Measurements from ENCODE around the gene C1orf159. TPM values are rescaled to one million over a fixed set of nuclear protein-coding genes. Genes with fewer than 3 reads are reported as not detected.

Gene C1orf159
- total and polyA plus RNA-seq, 4 donors: 4.0 to 35.4 (median 11.4) TPM

DNA sequence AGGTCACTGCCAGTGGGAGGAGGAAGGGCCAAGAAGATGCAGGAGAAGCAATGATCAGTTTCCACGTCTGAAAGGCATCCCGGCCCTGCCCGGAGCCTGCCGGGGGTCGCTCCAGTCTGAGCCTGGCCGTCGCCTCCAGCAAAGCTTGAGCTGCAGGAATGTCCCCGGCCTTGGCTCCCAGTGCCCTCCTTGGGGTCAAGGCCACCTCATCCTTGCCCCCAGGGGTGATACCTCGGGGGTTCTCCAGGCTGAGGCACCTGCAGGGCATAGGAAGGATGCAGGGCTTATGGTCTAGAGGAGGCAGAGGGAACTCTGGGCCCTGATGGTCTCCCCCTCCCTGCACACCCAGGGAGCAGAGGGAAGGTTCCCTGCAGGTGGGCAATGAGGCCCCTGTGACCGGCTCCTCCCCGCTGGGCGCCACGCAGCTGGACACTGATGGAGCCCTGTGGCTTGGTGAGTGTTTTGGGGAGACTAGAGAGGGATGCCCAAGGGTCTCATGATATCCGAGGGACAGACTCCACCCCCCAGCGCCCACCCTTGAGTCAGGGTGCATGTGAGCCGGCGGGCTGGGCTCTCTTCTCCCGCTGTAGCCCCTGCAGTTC, 61.7 kb downstream of the C1orf159 start:
- no peaks in the 10 kb centered on the region for H3K27me3 ChIP-seq (ENCODE audit: control insufficient read depth in 1 of 2, insufficient read depth in 2 of 2, low read length in 1 of 2)
- WGBS, 2 donors: 92 to 94% methylated on average over 17 to 18 of the region's 18 CpGs
- H3K4me1 ChIP-seq (ENCODE audit: control insufficient read depth in 1 of 2, insufficient read depth in 2 of 2, low read length in 2 of 2): no peaks in the 10 kb centered on the region
- ATAC-seq (ENCODE audit: low FRiP score) (no peak), DNase-seq (no peak)
- intact Hi-C loops (cut with DNase I): no loop called here
- H3K4me3 ChIP-seq (ENCODE audit: low read length in 2 of 2): no peak overlapping the region
- H3K9me3 ChIP-seq (ENCODE audit: control insufficient read depth, low read length): no peaks in the 10 kb centered on the region
- no peaks in the 10 kb centered on the region for H3K36me3 ChIP-seq (ENCODE audit: control insufficient read depth in 1 of 2, insufficient read depth in 2 of 2, low read length in 1 of 2)
- no peak overlapping the region for H3K27ac ChIP-seq (ENCODE audit: low read depth in 1 of 2, low read length in 2 of 2)

DNA sequence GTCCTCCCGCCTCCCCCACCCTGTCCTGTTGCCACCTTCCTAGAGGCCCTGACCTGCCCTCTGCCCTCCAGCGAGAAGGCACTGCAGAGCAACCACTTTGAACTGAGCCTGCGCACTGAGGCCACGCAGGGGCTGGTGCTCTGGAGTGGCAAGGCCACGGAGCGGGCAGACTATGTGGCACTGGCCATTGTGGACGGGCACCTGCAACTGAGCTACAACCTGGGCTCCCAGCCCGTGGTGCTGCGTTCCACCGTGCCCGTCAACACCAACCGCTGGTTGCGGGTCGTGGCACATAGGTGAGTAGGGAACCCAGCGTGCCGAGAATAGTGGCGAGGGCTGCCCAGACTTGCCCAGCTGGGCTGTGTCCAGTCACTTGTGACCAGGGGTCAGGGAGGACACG, 62.2 kb downstream of the C1orf159 start:
- no peak for ATAC-seq (ENCODE audit: low FRiP score)
- no peak overlapping the region for H3K27ac ChIP-seq (ENCODE audit: low read depth in 1 of 2, low read length in 2 of 2)
- no peak for DNase-seq
- H3K4me3 ChIP-seq (ENCODE audit: low read length in 2 of 2): no peak overlapping the region
- no peaks in the 10 kb centered on the region for H3K27me3 ChIP-seq (ENCODE audit: control insufficient read depth in 1 of 2, insufficient read depth in 2 of 2, low read length in 1 of 2)
- H3K4me1 ChIP-seq (ENCODE audit: control insufficient read depth in 1 of 2, insufficient read depth in 2 of 2, low read length in 2 of 2): no peaks in the 10 kb centered on the region
- 96% methylated on average over 17 to 18 of the region's 18 CpGs for WGBS, 2 donors
- no peaks in the 10 kb centered on the region for H3K36me3 ChIP-seq (ENCODE audit: control insufficient read depth in 1 of 2, insufficient read depth in 2 of 2, low read length in 1 of 2)
- intact Hi-C loops (cut with DNase I): no loop called here
- no peaks in the 10 kb centered on the region for H3K9me3 ChIP-seq (ENCODE audit: control insufficient read depth, low read length)

GRCh38 chr1:1053022-1053421, 62.9 kb downstream of the C1orf159 start:
- intact Hi-C loops (cut with DNase I): no loop called here
- no peaks in the 10 kb centered on the region for H3K36me3 ChIP-seq (ENCODE audit: control insufficient read depth in 1 of 2, insufficient read depth in 2 of 2, low read length in 1 of 2)

GRCh38 chr1:1052003-1052840, 63.7 kb downstream of the C1orf159 start:
- ATAC-seq (ENCODE audit: low FRiP score) (no peak), DNase-seq (no peak)
- no peaks in the 10 kb centered on the region for H3K4me1 ChIP-seq (ENCODE audit: control insufficient read depth in 1 of 2, insufficient read depth in 2 of 2, low read length in 2 of 2)
- 95% methylated on average over 29 of the region's 29 CpGs for WGBS, 2 donors
- no peaks in the 10 kb centered on the region for H3K9me3 ChIP-seq (ENCODE audit: control insufficient read depth, low read length)
- H3K27me3 ChIP-seq (ENCODE audit: control insufficient read depth in 1 of 2, insufficient read depth in 2 of 2, low read length in 1 of 2): no peaks in the 10 kb centered on the region
- H3K36me3 ChIP-seq (ENCODE audit: control insufficient read depth in 1 of 2, insufficient read depth in 2 of 2, low read length in 1 of 2): no peaks in the 10 kb centered on the region
- intact Hi-C loops (cut with DNase I): no loop called here
- H3K4me3 ChIP-seq (ENCODE audit: low read length in 2 of 2): no peak overlapping the region
- no peak overlapping the region for H3K27ac ChIP-seq (ENCODE audit: low read depth in 1 of 2, low read length in 2 of 2)

More at GRCh38 chr1:1053022-1053421, 62.9 kb downstream of the C1orf159 start:
- Histone ChIP-seq H3K27me3 (ENCODE audit: control insufficient read depth in 1 of 2, insufficient read depth in 2 of 2, low read length in 1 of 2) (no peaks in the 10 kb centered on the region), H3K9me3 (ENCODE audit: control insufficient read depth, low read length) (no peaks in the 10 kb centered on the region), H3K27ac (ENCODE audit: low read depth in 1 of 2, low read length in 2 of 2) (no peak overlapping the region), H3K4me3 (ENCODE audit: low read length in 2 of 2) (no peak overlapping the region), H3K4me1 (ENCODE audit: control insufficient read depth in 1 of 2, insufficient read depth in 2 of 2, low read length in 2 of 2) (no peaks in the 10 kb centered on the region)
- no peak for ATAC-seq (ENCODE audit: low FRiP score)
- DNase-seq: no peak
- 93 to 96% methylated on average over 15 of the region's 15 CpGs for WGBS, 2 donors

- no peak overlapping the region for H3K27ac ChIP-seq (ENCODE audit: low read depth in 1 of 2, low read length in 2 of 2)
- no peaks in the 10 kb centered on the region for H3K4me1 ChIP-seq (ENCODE audit: control insufficient read depth in 1 of 2, insufficient read depth in 2 of 2, low read length in 2 of 2)
- no peak for DNase-seq
- whole genome bisulfite sequencing, 2 donors: 93 to 95% methylated on average over 44 to 46 of the region's 46 CpGs
- no peaks in the 10 kb centered on the region for H3K27me3 ChIP-seq (ENCODE audit: control insufficient read depth in 1 of 2, insufficient read depth in 2 of 2, low read length in 1 of 2)
- H3K9me3 ChIP-seq (ENCODE audit: control insufficient read depth, low read length): no peaks in the 10 kb centered on the region
- intact Hi-C loops (cut with DNase I): no loop called here
- no peaks in the 10 kb centered on the region for H3K36me3 ChIP-seq (ENCODE audit: control insufficient read depth in 1 of 2, insufficient read depth in 2 of 2, low read length in 1 of 2)
- no peak for ATAC-seq (ENCODE audit: low FRiP score)
- no peak overlapping the region for H3K4me3 ChIP-seq (ENCODE audit: low read length in 2 of 2)
Measured at GRCh38 chr1:1051127-1051810, 64.6 kb downstream of the C1orf159 start.

DNA sequence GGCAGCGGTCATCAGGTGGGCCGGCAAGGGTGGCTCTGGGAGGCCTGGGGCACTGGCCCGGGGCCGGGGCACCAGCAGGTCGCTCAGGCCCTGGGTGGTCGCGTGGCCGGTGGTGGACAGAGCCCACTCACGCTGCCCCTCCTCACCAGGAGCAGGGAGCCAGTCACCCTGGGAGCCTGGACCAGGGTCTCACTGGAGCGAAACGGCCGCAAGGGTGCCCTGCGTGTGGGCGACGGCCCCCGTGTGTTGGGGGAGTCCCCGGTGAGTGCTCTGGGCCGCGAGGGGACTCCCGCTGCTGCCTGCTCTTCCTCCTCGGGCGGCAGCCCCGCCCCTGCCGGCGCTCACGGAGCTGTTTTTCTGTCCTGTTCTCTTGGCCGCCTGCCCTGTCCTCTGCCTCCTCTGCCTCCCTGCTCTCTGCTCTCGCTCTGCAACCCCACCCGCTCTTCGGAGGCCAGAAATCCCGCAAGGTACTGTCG, 65.3 kb downstream of the C1orf159 start:
- Histone ChIP-seq H3K4me1 (ENCODE audit: control insufficient read depth in 1 of 2, insufficient read depth in 2 of 2, low read length in 2 of 2) (no peaks in the 10 kb centered on the region), H3K9me3 (ENCODE audit: control insufficient read depth, low read length) (no peaks in the 10 kb centered on the region), H3K27me3 (ENCODE audit: control insufficient read depth in 1 of 2, insufficient read depth in 2 of 2, low read length in 1 of 2) (no peaks in the 10 kb centered on the region), H3K27ac (ENCODE audit: low read depth in 1 of 2, low read length in 2 of 2) (no peak overlapping the region), H3K4me3 (ENCODE audit: low read length in 2 of 2) (no peak overlapping the region), H3K36me3 (ENCODE audit: control insufficient read depth in 1 of 2, insufficient read depth in 2 of 2, low read length in 1 of 2) (no peaks in the 10 kb centered on the region)
- intact Hi-C loops (cut with DNase I): no loop called here
- 94 to 95% methylated on average over 26 to 32 of the region's 32 CpGs for WGBS, 2 donors
- ATAC-seq (ENCODE audit: low FRiP score) (no peak), DNase-seq (no peak)

GRCh38 chr1:1049318-1050165, 66.3 kb downstream of the C1orf159 start:
- no peak for DNase-seq
- Histone ChIP-seq H3K4me1 (ENCODE audit: control insufficient read depth in 1 of 2, insufficient read depth in 2 of 2, low read length in 2 of 2) (no peaks in the 10 kb centered on the region), H3K36me3 (ENCODE audit: control insufficient read depth in 1 of 2, insufficient read depth in 2 of 2, low read length in 1 of 2) (no peaks in the 10 kb centered on the region), H3K27ac (ENCODE audit: low read depth in 1 of 2, low read length in 2 of 2) (no peak overlapping the region), H3K9me3 (ENCODE audit: control insufficient read depth, low read length) (no peaks in the 10 kb centered on the region), H3K4me3 (ENCODE audit: low read length in 2 of 2) (no peak overlapping the region), H3K27me3 (ENCODE audit: control insufficient read depth in 1 of 2, insufficient read depth in 2 of 2, low read length in 1 of 2) (no peaks in the 10 kb centered on the region)
- no peak for ATAC-seq (ENCODE audit: low FRiP score)
- 93% methylated on average over 53 to 57 of the region's 57 CpGs for WGBS, 2 donors
- intact Hi-C loops (cut with DNase I): no loop called here

DNA sequence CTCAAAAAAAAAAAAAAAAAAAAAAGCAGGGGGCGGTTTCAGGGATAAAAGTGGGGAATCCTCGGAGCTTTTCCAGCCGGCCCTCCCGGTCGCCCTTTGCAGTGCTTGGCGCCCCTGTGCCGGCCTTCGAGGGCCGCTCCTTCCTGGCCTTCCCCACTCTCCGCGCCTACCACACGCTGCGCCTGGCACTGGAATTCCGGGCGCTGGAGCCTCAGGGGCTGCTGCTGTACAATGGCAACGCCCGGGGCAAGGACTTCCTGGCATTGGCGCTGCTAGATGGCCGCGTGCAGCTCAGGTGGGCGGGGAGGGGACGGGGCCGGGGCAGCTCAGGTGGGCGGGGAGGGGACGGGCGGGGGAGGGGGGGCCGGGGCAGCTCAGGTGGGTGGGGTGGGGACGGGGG, 67.1 kb downstream of the C1orf159 start:
- no peaks in the 10 kb centered on the region for H3K36me3 ChIP-seq (ENCODE audit: control insufficient read depth in 1 of 2, insufficient read depth in 2 of 2, low read length in 1 of 2)
- WGBS, 2 donors: 89 to 93% methylated on average over 24 to 28 of the region's 28 CpGs
- no peaks in the 10 kb centered on the region for H3K4me1 ChIP-seq (ENCODE audit: control insufficient read depth in 1 of 2, insufficient read depth in 2 of 2, low read length in 2 of 2)
- H3K4me3 ChIP-seq (ENCODE audit: low read length in 2 of 2): no peak overlapping the region
- no peak for DNase-seq
- intact Hi-C loops (cut with DNase I): no loop called here
- no peaks in the 10 kb centered on the region for H3K9me3 ChIP-seq (ENCODE audit: control insufficient read depth, low read length)
- H3K27me3 ChIP-seq (ENCODE audit: control insufficient read depth in 1 of 2, insufficient read depth in 2 of 2, low read length in 1 of 2): no peaks in the 10 kb centered on the region
- H3K27ac ChIP-seq (ENCODE audit: low read depth in 1 of 2, low read length in 2 of 2): no peak overlapping the region
- ATAC-seq (ENCODE audit: low FRiP score): no peak

Measured in aorta (tissue), 5 donors.